SHP77 treated with DMSO at 0.1 percent for 48 hours (cell line): Measurements from ENCODE around the gene CERS6.

ENCODE experiments used
- DNase-seq: peaks from one replicate; lab custom pipeline; 2025; lab: John Stamatoyannopoulos, UW

Gene CERS6

GRCh38 chr2:168801961-168802858 is 346.1 kb downstream of the CERS6 start, which contains the start of gene NOSTRIN:
TSS of gene NOSTRIN (plus strand) at chr2:168802637. CDS start at chr2:168802647, 10 bp downstream.
- no peak for DNase-seq

GRCh38 chr2:168802859-168803725 is 347.0 kb downstream of the CERS6 start:
- no peak for DNase-seq

- no peak for DNase-seq
These were observed 348.1 kb downstream of the CERS6 start for GRCh38 chr2:168804214-168804613.

GRCh38 chr2:168805615-168806014 is 349.5 kb downstream of the CERS6 start:
- no peak for DNase-seq

- DNase-seq = no peak
These were observed 353.5 kb downstream of the CERS6 start for GRCh38 chr2:168809537-168809936.

GRCh38 chr2:168810235-168810634 is 354.2 kb downstream of the CERS6 start:
- DNase-seq = no peak

- no peak for DNase-seq
These were observed 355.6 kb downstream of the CERS6 start for GRCh38 chr2:168811696-168812095.

GRCh38 chr2:168814046-168814445 is 358.0 kb downstream of the CERS6 start:
- no peak for DNase-seq

- no peak for DNase-seq
These were observed 359.2 kb downstream of the CERS6 start for GRCh38 chr2:168814939-168815907.

GRCh38 chr2:168816369-168816768 is 360.3 kb downstream of the CERS6 start:
- DNase-seq = no peak

GRCh38 chr2:168819050-168819715 is 363.1 kb downstream of the CERS6 start:
- DNase-seq = no peak

GRCh38 chr2:168819829-168820489 is 363.9 kb downstream of the CERS6 start:
- DNase-seq = no peak

GRCh38 chr2:168821577-168821976 is 365.5 kb downstream of the CERS6 start:
- no peak for DNase-seq

GRCh38 chr2:168821992-168822391 is 365.9 kb downstream of the CERS6 start:
- no peak for DNase-seq
